HL-60 (cell line): ENCODE results near the gene FGF14.

ENCODE experiments used
- DNase-seq, 2 experiments: peaks; one replicate each; pipeline ENCODE4 v3.0.0-alpha.2; 2010 to 2020; ENCODE audit warnings: low read depth in 1 of 2, low spot score in 1 of 2
- H3K27ac ChIP-seq: fragments of 250-450 bp; sonication (Bioruptor Pico); replicated peaks from 2 replicates; pipeline ENCODE4 v1.5.1; 2020; ENCODE audit warnings: mild to moderate bottlenecking, moderate library complexity
- H3K27me3 ChIP-seq: fragments of 250-450 bp; sonication (Bioruptor Pico); 2 replicates; pipeline ENCODE4 v1.5.1; 2021; ENCODE audit warnings: mild to moderate bottlenecking, moderate library complexity; ENCODE audit not compliant: insufficient read depth, poor library complexity, severe bottlenecking
- H3K4me3 ChIP-seq: replicated peaks from 2 replicates; pipeline ENCODE4 v1.5.1; 2011; ENCODE audit warnings: mild to moderate bottlenecking, control low read depth, low read length; ENCODE audit not compliant: insufficient read depth
- GABPA ChIP-seq: IDR thresholded peaks from 2 replicates; pipeline ENCODE4 v1.6.1; 2012; ENCODE audit warnings: low read depth
- POLR2AphosphoS5 ChIP-seq: IDR thresholded peaks from 2 replicates; pipeline ENCODE4 v1.6.1; 2012; ENCODE audit warnings: low read depth
- SPI1 ChIP-seq: IDR thresholded peaks from 2 replicates; pipeline ENCODE4 v1.6.1; 2012; ENCODE audit warnings: low read depth, mild to moderate bottlenecking, borderline replicate concordance
- TF ChIP-seq, protein P1 (sequence below): IDR thresholded peaks from one replicate; pipeline ENCODE4 v1.5.1; 2011; ENCODE audit warnings: low read length, control low read depth, inconsistent platforms; ENCODE audit not compliant: insufficient read depth
- TF ChIP-seq, protein P2 (sequence below): IDR thresholded peaks from 2 replicates; pipeline ENCODE4 v1.6.1; 2012; ENCODE audit warnings: low read depth; ENCODE audit not compliant: insufficient replicate concordance

FGF14 gene

DNA sequence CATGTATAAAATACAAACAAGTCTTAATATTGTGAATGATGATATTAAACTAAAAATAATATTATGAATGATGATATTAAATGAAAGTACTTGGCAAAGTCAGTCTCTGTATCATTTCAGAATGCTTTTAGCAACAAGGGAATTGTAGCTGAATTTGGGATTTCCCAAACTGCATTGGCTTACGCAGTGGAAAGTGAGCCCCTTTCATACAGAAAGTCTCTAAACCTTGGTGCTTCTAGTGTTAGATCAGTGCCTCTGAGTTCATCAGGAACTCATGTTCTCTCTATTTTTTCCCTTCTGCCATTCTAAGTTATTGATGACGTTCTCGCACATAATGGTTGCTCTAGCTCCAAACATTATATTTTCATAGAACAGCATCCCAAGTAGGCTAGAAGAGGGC lies 649.4 kb downstream of the FGF14 start:
- DNase-seq = no peak
- no peaks in the 10 kb centered on the region for H3K27me3 ChIP-seq
- H3K27ac ChIP-seq = no peak overlapping the region
- TF ChIP-seq GABPA (no peak), SPI1 (no peak), POLR2AphosphoS5 (no peak)
- TF ChIP-seq, protein P1, sequence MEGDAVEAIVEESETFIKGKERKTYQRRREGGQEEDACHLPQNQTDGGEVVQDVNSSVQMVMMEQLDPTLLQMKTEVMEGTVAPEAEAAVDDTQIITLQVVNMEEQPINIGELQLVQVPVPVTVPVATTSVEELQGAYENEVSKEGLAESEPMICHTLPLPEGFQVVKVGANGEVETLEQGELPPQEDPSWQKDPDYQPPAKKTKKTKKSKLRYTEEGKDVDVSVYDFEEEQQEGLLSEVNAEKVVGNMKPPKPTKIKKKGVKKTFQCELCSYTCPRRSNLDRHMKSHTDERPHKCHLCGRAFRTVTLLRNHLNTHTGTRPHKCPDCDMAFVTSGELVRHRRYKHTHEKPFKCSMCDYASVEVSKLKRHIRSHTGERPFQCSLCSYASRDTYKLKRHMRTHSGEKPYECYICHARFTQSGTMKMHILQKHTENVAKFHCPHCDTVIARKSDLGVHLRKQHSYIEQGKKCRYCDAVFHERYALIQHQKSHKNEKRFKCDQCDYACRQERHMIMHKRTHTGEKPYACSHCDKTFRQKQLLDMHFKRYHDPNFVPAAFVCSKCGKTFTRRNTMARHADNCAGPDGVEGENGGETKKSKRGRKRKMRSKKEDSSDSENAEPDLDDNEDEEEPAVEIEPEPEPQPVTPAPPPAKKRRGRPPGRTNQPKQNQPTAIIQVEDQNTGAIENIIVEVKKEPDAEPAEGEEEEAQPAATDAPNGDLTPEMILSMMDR = no peak
- TF ChIP-seq, protein P2, sequence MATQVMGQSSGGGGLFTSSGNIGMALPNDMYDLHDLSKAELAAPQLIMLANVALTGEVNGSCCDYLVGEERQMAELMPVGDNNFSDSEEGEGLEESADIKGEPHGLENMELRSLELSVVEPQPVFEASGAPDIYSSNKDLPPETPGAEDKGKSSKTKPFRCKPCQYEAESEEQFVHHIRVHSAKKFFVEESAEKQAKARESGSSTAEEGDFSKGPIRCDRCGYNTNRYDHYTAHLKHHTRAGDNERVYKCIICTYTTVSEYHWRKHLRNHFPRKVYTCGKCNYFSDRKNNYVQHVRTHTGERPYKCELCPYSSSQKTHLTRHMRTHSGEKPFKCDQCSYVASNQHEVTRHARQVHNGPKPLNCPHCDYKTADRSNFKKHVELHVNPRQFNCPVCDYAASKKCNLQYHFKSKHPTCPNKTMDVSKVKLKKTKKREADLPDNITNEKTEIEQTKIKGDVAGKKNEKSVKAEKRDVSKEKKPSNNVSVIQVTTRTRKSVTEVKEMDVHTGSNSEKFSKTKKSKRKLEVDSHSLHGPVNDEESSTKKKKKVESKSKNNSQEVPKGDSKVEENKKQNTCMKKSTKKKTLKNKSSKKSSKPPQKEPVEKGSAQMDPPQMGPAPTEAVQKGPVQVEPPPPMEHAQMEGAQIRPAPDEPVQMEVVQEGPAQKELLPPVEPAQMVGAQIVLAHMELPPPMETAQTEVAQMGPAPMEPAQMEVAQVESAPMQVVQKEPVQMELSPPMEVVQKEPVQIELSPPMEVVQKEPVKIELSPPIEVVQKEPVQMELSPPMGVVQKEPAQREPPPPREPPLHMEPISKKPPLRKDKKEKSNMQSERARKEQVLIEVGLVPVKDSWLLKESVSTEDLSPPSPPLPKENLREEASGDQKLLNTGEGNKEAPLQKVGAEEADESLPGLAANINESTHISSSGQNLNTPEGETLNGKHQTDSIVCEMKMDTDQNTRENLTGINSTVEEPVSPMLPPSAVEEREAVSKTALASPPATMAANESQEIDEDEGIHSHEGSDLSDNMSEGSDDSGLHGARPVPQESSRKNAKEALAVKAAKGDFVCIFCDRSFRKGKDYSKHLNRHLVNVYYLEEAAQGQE = no peak
- no peak overlapping the region for H3K4me3 ChIP-seq

DNA sequence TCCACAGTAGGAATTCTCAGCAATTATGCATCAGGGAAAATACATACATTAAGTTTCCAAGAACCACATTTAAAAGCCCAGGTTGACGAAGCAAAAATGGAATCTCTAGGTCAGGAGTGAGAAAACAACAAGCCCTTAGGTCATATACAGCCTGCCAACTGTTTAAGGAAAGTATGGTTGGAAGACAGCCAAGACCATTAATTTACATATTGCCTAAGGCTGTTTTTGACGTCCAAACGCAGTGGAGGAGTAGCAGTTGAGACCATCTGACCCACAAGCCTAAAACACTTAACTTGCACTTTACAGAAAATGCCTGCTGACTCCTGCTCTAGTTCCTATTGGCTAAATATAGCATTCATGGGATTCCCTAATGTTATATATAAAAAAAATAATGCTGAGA lies 650.4 kb downstream of the FGF14 start:
- H3K27me3 ChIP-seq = no peaks in the 10 kb centered on the region
- no peak overlapping the region for H3K27ac ChIP-seq
- H3K4me3 ChIP-seq = no peak overlapping the region
- TF ChIP-seq, protein P1 = no peak
- no peak for TF ChIP-seq GABPA
- no peak for TF ChIP-seq SPI1
- TF ChIP-seq, protein P2 = no peak
- no peak for TF ChIP-seq POLR2AphosphoS5
- DNase-seq = no peak

DNA sequence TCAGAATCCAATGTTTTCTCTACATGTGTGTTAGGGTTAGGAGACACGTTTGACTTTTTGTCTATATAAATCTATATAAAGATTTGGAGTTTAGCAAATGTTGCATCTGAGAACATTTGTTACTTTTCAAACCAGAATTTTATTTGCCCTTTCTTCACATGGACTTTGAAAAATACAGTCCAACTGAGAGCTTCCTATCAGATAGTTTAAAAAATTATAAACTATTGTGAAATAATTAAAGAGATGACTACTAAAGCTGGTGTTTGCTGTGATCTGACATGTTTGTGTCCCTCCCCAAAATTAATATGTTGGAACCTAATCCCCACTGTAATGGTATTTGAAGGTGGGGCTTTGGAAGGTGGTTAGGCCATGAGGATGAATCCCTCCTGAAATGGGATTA lies 652.3 kb downstream of the FGF14 start:
- Histone ChIP-seq H3K27me3 (no peaks in the 10 kb centered on the region), H3K4me3 (no peak overlapping the region), H3K27ac (no peak overlapping the region)
- TF ChIP-seq POLR2AphosphoS5 (no peak), GABPA (no peak), SPI1 (no peak)
- TF ChIP-seq, protein P2 = no peak
- TF ChIP-seq, protein P1 = no peak
- DNase-seq = no peak
